Body of pancreas (tissue), 4 donors: ENCODE data around the gene MAP2K5.

ENCODE experiments used
- POLR2A ChIP-seq, 3 donors: fragments of 450-650 bp; IDR thresholded peaks; one replicate each; pipeline ENCODE4 v1.6.1; 2016; ENCODE audit warnings: antibody characterized with exemption in 3 of 3, mild to moderate bottlenecking in 2 of 3
- TF ChIP-seq, protein P1 (sequence below), 7 experiments: fragments of 450-650 bp in 4 of 7; fragments of 200-600 bp in 3 of 7; sonication (generic) in 3 of 7; IDR thresholded peaks; one replicate each; pipeline ENCODE4 v1.5.1; 2016 to 2019; ENCODE audit warnings: antibody characterized with exemption in 7 of 7

GRCh38 chr15:67590191-67590590 lies 47.7 kb downstream of the MAP2K5 start:
- TF ChIP-seq, protein P1, sequence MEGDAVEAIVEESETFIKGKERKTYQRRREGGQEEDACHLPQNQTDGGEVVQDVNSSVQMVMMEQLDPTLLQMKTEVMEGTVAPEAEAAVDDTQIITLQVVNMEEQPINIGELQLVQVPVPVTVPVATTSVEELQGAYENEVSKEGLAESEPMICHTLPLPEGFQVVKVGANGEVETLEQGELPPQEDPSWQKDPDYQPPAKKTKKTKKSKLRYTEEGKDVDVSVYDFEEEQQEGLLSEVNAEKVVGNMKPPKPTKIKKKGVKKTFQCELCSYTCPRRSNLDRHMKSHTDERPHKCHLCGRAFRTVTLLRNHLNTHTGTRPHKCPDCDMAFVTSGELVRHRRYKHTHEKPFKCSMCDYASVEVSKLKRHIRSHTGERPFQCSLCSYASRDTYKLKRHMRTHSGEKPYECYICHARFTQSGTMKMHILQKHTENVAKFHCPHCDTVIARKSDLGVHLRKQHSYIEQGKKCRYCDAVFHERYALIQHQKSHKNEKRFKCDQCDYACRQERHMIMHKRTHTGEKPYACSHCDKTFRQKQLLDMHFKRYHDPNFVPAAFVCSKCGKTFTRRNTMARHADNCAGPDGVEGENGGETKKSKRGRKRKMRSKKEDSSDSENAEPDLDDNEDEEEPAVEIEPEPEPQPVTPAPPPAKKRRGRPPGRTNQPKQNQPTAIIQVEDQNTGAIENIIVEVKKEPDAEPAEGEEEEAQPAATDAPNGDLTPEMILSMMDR (IDR thresholded peaks at IDR 0.05), result no peak
- no peak for TF ChIP-seq POLR2A (IDR thresholded peaks at IDR 0.05)
